Measurements from ENCODE around the gene HS2ST1. TPM values are rescaled to one million over a fixed set of nuclear protein-coding genes. Genes with fewer than 3 reads are reported as not detected.

Gene HS2ST1
- total and polyA plus RNA-seq, 4 donors: 5.4 to 11.8 (median 8.2) TPM

DNA sequence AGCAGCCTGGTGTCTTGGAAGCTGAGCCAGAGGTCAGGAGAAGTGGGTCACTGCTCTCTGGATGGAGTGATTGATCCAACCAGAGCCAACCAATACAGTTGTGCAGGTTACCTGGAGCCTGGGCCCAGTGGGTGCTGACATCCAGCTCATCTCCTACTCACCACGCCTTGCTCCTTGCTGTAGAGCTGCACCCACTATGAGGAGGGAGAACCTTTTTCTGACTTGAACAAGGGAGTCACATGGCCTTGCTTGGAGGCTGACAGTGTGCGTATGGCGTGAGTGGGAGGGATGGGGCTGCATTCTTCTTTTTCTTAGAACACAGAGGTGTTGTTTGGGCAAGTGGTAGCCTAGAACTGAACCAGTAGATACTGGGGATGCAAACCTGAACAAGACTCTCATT lies 213.1 kb downstream of the HS2ST1 start:
- Histone ChIP-seq H3K4me1 (ENCODE audit: control insufficient read depth in 4 of 4, insufficient read depth in 4 of 4, low read length in 3 of 4) (peaks cover 0 to 6% (median 2%) of the 10 kb centered on the region in 4 donors), H3K9me3 (ENCODE audit: control insufficient read depth in 4 of 4, low read length in 3 of 4) (no peaks in the 10 kb centered on the region), H3K27ac (ENCODE audit: low read depth in 1 of 2, low read length in 2 of 2) (no peak overlapping the region), H3K27me3 (ENCODE audit: control insufficient read depth in 4 of 4, insufficient read depth in 4 of 4, low read length in 3 of 4) (no peaks in the 10 kb centered on the region), H3K4me3 (ENCODE audit: low read depth in 1 of 3, low read length in 3 of 3) (no peak overlapping the region), H3K9ac (ENCODE audit: low read depth in 1 of 2, low read length in 2 of 2) (no peak overlapping the region), H3K36me3 (ENCODE audit: control insufficient read depth in 4 of 4, insufficient read depth in 3 of 4, low read depth in 1 of 4, low read length in 3 of 4) (no peaks in the 10 kb centered on the region)
- WGBS: 95% methylated on average over 3 of the region's 3 CpGs
- TF ChIP-seq RXRA (IDR thresholded peaks at IDR 0.05): no peak
- TF ChIP-seq, protein P1, sequence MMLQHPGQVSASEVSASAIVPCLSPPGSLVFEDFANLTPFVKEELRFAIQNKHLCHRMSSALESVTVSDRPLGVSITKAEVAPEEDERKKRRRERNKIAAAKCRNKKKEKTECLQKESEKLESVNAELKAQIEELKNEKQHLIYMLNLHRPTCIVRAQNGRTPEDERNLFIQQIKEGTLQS (IDR thresholded peaks at IDR 0.05): no peak
- TF ChIP-seq GABPA (IDR thresholded peaks at IDR 0.05 in 1 of 2, conservative IDR thresholded peaks at IDR 0.05 in 1 of 2): no peak
- no peak for TF ChIP-seq FOXA2 (IDR thresholded peaks at IDR 0.05)
- TF ChIP-seq, protein P2, sequence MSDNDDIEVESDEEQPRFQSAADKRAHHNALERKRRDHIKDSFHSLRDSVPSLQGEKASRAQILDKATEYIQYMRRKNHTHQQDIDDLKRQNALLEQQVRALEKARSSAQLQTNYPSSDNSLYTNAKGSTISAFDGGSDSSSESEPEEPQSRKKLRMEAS (IDR thresholded peaks at IDR 0.05): no peak
- TF ChIP-seq JUND (IDR thresholded peaks at IDR 0.05): no peak
- TF ChIP-seq TAF1 (conservative IDR thresholded peaks at IDR 0.05): no peak
- no peak for TF ChIP-seq HNF4G (IDR thresholded peaks at IDR 0.05)
- no peak for TF ChIP-seq SP1 (IDR thresholded peaks at IDR 0.05)
- TF ChIP-seq, protein P3, sequence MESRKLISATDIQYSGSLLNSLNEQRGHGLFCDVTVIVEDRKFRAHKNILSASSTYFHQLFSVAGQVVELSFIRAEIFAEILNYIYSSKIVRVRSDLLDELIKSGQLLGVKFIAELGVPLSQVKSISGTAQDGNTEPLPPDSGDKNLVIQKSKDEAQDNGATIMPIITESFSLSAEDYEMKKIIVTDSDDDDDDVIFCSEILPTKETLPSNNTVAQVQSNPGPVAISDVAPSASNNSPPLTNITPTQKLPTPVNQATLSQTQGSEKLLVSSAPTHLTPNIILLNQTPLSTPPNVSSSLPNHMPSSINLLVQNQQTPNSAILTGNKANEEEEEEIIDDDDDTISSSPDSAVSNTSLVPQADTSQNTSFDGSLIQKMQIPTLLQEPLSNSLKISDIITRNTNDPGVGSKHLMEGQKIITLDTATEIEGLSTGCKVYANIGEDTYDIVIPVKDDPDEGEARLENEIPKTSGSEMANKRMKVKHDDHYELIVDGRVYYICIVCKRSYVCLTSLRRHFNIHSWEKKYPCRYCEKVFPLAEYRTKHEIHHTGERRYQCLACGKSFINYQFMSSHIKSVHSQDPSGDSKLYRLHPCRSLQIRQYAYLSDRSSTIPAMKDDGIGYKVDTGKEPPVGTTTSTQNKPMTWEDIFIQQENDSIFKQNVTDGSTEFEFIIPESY (IDR thresholded peaks at IDR 0.05): no peak
- no peak for TF ChIP-seq EGR1 (IDR thresholded peaks at IDR 0.05; ENCODE audit: low read depth in 2 of 2)
- TF ChIP-seq, protein P4, sequence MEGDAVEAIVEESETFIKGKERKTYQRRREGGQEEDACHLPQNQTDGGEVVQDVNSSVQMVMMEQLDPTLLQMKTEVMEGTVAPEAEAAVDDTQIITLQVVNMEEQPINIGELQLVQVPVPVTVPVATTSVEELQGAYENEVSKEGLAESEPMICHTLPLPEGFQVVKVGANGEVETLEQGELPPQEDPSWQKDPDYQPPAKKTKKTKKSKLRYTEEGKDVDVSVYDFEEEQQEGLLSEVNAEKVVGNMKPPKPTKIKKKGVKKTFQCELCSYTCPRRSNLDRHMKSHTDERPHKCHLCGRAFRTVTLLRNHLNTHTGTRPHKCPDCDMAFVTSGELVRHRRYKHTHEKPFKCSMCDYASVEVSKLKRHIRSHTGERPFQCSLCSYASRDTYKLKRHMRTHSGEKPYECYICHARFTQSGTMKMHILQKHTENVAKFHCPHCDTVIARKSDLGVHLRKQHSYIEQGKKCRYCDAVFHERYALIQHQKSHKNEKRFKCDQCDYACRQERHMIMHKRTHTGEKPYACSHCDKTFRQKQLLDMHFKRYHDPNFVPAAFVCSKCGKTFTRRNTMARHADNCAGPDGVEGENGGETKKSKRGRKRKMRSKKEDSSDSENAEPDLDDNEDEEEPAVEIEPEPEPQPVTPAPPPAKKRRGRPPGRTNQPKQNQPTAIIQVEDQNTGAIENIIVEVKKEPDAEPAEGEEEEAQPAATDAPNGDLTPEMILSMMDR (IDR thresholded peaks at IDR 0.05; ENCODE audit: low read depth, low read length, missing input control): no peak
- TF ChIP-seq NR2F2 (IDR thresholded peaks at IDR 0.05): no peak
- no peak for TF ChIP-seq FOXA1 (IDR thresholded peaks at IDR 0.05)
- TF ChIP-seq RAD21 (IDR thresholded peaks at IDR 0.05): no peak
- TF ChIP-seq YY1 (IDR thresholded peaks at IDR 0.05): no peak
- TF ChIP-seq HNF4A (conservative IDR thresholded peaks at IDR 0.05): no peak
- TF ChIP-seq, protein P5, sequence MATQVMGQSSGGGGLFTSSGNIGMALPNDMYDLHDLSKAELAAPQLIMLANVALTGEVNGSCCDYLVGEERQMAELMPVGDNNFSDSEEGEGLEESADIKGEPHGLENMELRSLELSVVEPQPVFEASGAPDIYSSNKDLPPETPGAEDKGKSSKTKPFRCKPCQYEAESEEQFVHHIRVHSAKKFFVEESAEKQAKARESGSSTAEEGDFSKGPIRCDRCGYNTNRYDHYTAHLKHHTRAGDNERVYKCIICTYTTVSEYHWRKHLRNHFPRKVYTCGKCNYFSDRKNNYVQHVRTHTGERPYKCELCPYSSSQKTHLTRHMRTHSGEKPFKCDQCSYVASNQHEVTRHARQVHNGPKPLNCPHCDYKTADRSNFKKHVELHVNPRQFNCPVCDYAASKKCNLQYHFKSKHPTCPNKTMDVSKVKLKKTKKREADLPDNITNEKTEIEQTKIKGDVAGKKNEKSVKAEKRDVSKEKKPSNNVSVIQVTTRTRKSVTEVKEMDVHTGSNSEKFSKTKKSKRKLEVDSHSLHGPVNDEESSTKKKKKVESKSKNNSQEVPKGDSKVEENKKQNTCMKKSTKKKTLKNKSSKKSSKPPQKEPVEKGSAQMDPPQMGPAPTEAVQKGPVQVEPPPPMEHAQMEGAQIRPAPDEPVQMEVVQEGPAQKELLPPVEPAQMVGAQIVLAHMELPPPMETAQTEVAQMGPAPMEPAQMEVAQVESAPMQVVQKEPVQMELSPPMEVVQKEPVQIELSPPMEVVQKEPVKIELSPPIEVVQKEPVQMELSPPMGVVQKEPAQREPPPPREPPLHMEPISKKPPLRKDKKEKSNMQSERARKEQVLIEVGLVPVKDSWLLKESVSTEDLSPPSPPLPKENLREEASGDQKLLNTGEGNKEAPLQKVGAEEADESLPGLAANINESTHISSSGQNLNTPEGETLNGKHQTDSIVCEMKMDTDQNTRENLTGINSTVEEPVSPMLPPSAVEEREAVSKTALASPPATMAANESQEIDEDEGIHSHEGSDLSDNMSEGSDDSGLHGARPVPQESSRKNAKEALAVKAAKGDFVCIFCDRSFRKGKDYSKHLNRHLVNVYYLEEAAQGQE (IDR thresholded peaks at IDR 0.05): no peak
- DNase-seq (ENCODE audit: low spot score): no peak

Measured in liver (tissue), 9 donors.